ENCODE data around the gene MEI1.

DNA sequence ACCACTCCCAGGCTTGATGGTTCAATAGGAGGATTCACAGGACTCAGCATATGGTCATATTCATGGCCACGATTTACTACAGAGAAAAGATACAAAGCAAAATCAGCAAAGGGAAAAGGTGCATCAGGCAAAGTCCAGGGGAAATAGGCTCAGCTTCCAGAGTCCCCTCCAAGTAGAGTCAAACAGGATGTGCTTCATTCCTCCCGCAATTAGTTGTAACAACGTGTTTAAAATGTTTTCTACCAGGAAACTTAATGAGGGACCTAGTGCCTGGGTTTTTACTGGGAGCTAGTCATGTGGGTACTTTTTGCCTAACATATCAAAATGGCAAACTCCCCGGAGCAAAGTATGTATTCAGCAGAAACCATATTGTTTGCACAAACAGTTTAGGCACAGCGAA lies 118.7 kb downstream of the MEI1 start:
- TF ChIP-seq NFYB (CRISPR knock-in tag; conservative IDR thresholded peaks at IDR 0.05; ENCODE audit: low read depth) (no peak), NR1H2 (CRISPR knock-in tag; IDR thresholded peaks at IDR 0.05) (no peak)
- TF ChIP-seq, protein P1, sequence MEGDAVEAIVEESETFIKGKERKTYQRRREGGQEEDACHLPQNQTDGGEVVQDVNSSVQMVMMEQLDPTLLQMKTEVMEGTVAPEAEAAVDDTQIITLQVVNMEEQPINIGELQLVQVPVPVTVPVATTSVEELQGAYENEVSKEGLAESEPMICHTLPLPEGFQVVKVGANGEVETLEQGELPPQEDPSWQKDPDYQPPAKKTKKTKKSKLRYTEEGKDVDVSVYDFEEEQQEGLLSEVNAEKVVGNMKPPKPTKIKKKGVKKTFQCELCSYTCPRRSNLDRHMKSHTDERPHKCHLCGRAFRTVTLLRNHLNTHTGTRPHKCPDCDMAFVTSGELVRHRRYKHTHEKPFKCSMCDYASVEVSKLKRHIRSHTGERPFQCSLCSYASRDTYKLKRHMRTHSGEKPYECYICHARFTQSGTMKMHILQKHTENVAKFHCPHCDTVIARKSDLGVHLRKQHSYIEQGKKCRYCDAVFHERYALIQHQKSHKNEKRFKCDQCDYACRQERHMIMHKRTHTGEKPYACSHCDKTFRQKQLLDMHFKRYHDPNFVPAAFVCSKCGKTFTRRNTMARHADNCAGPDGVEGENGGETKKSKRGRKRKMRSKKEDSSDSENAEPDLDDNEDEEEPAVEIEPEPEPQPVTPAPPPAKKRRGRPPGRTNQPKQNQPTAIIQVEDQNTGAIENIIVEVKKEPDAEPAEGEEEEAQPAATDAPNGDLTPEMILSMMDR (IDR thresholded peaks at IDR 0.05), result no peak
- TF ChIP-seq, protein P2, sequence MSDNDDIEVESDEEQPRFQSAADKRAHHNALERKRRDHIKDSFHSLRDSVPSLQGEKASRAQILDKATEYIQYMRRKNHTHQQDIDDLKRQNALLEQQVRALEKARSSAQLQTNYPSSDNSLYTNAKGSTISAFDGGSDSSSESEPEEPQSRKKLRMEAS (CRISPR knock-in tag; IDR thresholded peaks at IDR 0.05), result no peak

Measured in WTC11 (cell line).